TTC549 (cell line): ENCODE measurements around the gene FUT2.

Source experiments
- FAIRE-seq: peaks from 2 replicates; lab custom pipeline; 2012; peaks lifted over from hg19 to GRCh38; lab: Jason Lieb, UNC

FUT2 gene

DNA sequence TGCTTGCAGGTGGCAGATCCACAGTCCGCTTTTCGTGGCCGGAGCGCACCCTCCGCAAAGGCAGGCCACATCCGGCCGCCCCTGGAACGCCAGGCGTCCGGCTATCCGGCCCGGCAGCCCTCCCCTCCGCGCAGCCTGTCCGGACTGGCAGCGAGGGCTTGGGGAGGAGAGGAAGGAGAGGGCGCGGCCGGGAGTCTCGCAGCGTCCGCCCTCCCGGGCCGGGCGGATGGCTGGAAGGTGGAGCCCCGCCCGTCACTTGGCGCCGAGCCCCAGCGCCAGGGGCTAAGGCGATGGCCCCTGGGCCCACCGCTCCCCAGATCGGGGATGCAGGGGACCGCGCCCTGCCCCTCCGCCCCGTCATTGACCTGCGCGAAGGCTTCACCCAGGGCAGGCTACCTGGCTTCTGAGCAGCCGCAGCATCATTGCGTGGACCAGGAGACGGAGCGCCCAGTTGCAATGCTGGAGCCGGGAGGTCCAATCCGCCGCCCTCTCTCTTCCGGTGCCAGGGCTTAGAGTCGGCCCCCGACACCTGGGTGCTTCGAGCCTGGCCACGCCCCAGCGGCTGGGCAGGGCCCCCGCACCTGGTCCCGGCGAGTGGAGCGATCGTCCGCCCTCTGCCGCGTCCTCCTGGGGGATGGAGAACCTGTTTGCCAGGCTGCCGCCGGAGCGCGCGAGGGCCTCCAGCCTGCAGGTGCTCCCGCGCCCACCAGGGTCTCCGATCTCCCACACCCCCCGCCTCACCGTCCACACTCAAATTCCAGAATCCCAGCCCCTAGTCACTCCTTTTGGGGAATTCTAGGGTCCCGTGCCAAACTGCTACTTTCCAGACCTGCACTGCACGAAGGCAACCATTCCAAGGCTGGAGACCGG, 57.0 kb downstream of the FUT2 start, which contains the start of gene FUT1:
Gene FUT1 (minus strand): TSS at position 146 of the 870 bp plus-strand sequence. CDS start 1,360 bp downstream, outside the sequence.
- no peak for FAIRE-seq

DNA sequence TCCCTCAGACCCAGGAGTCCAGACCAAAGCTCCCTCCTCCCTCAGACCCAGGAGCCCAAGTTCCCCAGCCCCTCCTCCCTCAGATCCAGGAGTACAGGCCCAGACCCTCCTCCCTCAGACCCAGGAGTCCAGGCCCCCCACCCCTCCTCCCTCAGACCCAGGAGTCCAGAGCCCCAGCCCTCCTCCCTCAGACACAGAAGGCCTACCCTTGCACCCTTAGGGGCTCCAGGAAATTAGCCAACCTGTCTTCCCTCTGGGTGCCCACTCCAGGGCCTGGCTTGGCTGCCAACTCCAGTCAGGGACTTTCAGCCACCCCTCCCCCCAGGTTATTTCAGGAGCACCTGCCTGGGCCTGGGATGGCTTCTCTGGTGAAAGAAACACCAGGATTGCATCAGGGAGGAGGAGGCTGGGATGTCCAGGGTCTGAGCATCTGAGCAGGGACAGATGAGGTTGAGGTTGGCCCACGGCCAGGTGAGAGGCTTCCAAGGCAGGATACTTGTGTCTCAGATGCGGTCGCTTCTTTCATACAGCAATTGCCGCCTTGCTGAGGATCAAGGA, 59.4 kb downstream of the FUT2 start, which contains the start of gene FGF21:
Gene FGF21 (plus strand): TSS at position 441 of the 558 bp plus-strand sequence. CDS start 713 bp downstream, outside the sequence.
- no peak for FAIRE-seq
